ENCODE data around the gene VSTM2L. TPM values are rescaled to one million over a fixed set of nuclear protein-coding genes. Genes with fewer than 3 reads are reported as not detected.

VSTM2L gene
- total and polyA plus RNA-seq, 2 of the 13 experiments (the other 11 are each of a cell fraction or from before 2014, with no cell fraction given), result not detected

DNA sequence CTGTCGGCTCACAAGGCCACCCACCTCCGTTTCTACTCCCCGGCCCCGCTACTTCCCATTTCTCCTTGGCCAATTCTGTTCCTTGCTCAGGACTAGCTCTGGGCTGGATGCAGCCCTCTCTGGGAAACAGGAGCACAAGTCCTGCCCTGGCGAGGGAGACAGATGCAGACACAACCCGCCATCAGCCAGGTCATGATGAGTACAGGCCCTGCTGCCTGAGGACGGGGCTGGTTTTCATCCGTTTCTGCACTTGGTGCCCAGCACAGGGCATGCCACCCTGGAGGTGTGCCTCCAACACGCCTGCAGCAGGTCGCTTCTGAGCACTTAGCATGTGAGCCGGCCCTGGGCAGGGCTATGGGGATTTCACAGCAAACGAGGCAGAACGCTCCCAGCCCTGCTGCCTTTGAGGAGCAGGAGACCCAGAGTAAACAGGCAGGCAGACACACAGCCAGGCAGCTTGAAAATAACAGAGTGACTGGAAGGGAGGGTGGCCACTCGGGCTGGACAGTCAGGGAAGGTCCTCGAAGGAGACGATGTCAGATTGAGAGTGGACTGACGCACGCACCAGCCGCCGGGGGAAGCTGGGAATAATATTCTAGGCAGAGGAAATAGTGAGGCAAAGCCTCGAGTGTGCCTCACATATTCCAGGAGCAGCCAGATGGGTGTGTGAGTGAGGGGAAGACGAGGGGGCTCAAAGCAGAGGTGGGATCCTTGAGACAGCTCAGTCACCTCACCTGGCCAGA is 21.2 kb upstream of the VSTM2L start (continued):
- TF ChIP-seq HDAC1 (CRISPR knock-in tag; IDR thresholded peaks at IDR 0.05) (peak; percentile 47; the same call in 1 of the 2 replicates), ZFYVE20 (CRISPR knock-in tag; IDR thresholded peaks at IDR 0.05; ENCODE audit: borderline replicate concordance, low read depth) (0 out of 2 replicates have a peak, but pooled peaks have one; percentile 44), CAMTA2 (CRISPR knock-in tag; IDR thresholded peaks at IDR 0.05; ENCODE audit: borderline replicate concordance) (no peak), SRSF1 (optimal IDR thresholded peaks at IDR 0.05; ENCODE audit: low read depth, low read length) (no peak), HCFC1 (IDR thresholded peaks at IDR 0.05; ENCODE audit: low read depth, low read length) (no peak), ZNF121 (CRISPR knock-in tag; IDR thresholded peaks at IDR 0.05) (no peak), ZNF296 (CRISPR knock-in tag; conservative IDR thresholded peaks at IDR 0.05) (0 out of 2 replicates have a peak, but pooled peaks have one; percentile 25), RORA (CRISPR knock-in tag; IDR thresholded peaks at IDR 0.05) (no peak), MAFG (CRISPR knock-in tag; IDR thresholded peaks at IDR 0.05) (no peak), HNRNPK (IDR thresholded peaks at IDR 0.05; ENCODE audit: low read depth, low read length, poor library complexity, severe bottlenecking) (no peak), ONECUT2 (CRISPR knock-in tag; IDR thresholded peaks at IDR 0.05) (no peak), HNF4A (CRISPR knock-in tag; IDR thresholded peaks at IDR 0.05) (no peak), ESRRA (CRISPR knock-in tag; IDR thresholded peaks at IDR 0.05; ENCODE audit: low read depth) (no peak), ZNF780A (CRISPR knock-in tag; IDR thresholded peaks at IDR 0.05) (no peak), ZNF546 (CRISPR knock-in tag; conservative IDR thresholded peaks at IDR 0.05) (0 out of 2 replicates have a peak, but pooled peaks have one; percentile 38), RNF2 (conservative IDR thresholded peaks at IDR 0.05; ENCODE audit: low read depth) (no peak; the same call in 1 of the 2 replicates), ZSCAN22 (CRISPR knock-in tag; IDR thresholded peaks at IDR 0.05) (no peak), ZBTB38 (CRISPR knock-in tag; IDR thresholded peaks at IDR 0.05) (peak; percentile 79; the same call in 1 of the 2 replicates), SOX13 (IDR thresholded peaks at IDR 0.05) (no peak), SOX13 (CRISPR knock-in tag; conservative IDR thresholded peaks at IDR 0.05 in 1 of 2, IDR thresholded peaks at IDR 0.05 in 1 of 2) (no peak)
- TF ChIP-seq, protein P1, sequence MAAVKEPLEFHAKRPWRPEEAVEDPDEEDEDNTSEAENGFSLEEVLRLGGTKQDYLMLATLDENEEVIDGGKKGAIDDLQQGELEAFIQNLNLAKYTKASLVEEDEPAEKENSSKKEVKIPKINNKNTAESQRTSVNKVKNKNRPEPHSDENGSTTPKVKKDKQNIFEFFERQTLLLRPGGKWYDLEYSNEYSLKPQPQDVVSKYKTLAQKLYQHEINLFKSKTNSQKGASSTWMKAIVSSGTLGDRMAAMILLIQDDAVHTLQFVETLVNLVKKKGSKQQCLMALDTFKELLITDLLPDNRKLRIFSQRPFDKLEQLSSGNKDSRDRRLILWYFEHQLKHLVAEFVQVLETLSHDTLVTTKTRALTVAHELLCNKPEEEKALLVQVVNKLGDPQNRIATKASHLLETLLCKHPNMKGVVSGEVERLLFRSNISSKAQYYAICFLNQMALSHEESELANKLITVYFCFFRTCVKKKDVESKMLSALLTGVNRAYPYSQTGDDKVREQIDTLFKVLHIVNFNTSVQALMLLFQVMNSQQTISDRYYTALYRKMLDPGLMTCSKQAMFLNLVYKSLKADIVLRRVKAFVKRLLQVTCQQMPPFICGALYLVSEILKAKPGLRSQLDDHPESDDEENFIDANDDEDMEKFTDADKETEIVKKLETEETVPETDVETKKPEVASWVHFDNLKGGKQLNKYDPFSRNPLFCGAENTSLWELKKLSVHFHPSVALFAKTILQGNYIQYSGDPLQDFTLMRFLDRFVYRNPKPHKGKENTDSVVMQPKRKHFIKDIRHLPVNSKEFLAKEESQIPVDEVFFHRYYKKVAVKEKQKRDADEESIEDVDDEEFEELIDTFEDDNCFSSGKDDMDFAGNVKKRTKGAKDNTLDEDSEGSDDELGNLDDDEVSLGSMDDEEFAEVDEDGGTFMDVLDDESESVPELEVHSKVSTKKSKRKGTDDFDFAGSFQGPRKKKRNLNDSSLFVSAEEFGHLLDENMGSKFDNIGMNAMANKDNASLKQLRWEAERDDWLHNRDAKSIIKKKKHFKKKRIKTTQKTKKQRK (IDR thresholded peaks at IDR 0.05; ENCODE audit: low read length), result no peak
- TF ChIP-seq, protein P2, sequence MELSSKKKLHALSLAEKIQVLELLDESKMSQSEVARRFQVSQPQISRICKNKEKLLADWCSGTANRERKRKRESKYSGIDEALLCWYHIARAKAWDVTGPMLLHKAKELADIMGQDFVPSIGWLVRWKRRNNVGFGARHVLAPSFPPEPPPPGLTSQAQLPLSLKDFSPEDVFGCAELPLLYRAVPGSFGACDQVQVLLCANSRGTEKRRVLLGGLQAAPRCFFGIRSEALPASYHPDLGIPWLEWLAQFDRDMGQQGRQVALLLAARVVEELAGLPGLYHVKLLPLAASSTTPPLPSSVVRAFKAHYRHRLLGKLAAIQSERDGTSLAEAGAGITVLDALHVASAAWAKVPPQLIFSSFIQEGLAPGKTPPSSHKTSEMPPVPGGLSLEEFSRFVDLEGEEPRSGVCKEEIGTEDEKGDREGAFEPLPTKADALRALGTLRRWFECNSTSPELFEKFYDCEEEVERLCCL (CRISPR knock-in tag; IDR thresholded peaks at IDR 0.05; ENCODE audit: borderline replicate concordance), result no peak
- TF ChIP-seq, protein P3, sequence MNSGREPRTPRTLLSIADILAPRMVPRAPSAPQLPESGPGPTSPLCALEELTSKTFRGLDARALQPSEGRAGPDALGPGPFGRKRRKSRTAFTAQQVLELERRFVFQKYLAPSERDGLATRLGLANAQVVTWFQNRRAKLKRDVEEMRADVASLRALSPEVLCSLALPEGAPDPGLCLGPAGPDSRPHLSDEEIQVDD (CRISPR knock-in tag; IDR thresholded peaks at IDR 0.05; ENCODE audit: borderline replicate concordance), result no peak
- TF ChIP-seq, protein P4, sequence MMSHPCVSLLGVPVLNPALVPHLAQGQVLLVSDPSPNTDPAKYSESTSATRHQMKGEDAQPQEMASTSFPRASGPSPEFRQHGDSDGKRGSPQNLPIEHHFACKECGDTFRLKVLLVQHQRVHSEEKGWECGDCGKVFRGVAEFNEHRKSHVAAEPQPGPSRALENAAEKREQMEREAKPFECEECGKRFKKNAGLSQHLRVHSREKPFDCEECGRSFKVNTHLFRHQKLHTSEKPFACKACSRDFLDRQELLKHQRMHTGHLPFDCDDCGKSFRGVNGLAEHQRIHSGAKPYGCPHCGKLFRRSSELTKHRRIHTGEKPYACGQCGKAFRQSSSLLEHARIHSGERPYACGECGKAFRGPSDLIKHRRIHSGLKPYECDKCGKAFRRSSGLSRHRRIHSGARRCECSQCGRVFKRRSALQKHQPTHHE (CRISPR knock-in tag; IDR thresholded peaks at IDR 0.05; ENCODE audit: borderline replicate concordance), result no peak

Measured in HepG2 (cell line).